GM20431 (cell line): ENCODE data around the gene ARHGAP23.

Experiments
- in situ Hi-C: fragments of 300-500 bp; cut with MseI, MboI; formaldehyde crosslinking; loops from one replicate; pipeline ENCODE4 v1.15.0; 2020; ENCODE audit warnings: low sequenced_read_pairs; ENCODE audit not compliant: unreplicated experiment

The ARHGAP23 gene

GRCh38 chr17:38437313-38437712 is 9.0 kb downstream of the ARHGAP23 start:
- in situ Hi-C loops: loop anchor here (10.0 kb wide), 1 partner anchor 227 kb away; no protein-coding TSS in a partner anchor

DNA sequence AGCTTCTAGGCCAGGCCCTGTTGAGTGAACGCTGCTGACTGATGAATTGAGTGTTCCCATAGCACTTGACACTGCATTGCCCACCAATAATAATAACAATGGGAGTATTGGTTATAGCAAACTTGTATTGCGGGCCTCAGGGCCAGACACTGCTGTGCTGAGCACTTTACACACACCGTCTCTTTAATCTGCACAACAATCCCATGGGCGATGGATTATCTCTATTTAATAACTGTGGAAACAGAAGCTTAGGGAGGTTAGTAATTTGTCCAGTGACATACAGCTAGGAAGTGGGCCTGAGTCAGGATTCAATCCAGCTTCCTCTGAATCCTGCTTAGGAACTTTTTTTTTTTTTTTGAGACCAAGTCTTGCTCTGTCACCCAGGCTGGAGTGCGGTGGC is 11.2 kb downstream of the ARHGAP23 start:
- in situ Hi-C loops: loop anchor here (10.0 kb wide), 1 partner anchor 225 kb away; no protein-coding TSS in a partner anchor

GRCh38 chr17:38440614-38441397 is 12.5 kb downstream of the ARHGAP23 start:
- in situ Hi-C loops: no loop called here

DNA sequence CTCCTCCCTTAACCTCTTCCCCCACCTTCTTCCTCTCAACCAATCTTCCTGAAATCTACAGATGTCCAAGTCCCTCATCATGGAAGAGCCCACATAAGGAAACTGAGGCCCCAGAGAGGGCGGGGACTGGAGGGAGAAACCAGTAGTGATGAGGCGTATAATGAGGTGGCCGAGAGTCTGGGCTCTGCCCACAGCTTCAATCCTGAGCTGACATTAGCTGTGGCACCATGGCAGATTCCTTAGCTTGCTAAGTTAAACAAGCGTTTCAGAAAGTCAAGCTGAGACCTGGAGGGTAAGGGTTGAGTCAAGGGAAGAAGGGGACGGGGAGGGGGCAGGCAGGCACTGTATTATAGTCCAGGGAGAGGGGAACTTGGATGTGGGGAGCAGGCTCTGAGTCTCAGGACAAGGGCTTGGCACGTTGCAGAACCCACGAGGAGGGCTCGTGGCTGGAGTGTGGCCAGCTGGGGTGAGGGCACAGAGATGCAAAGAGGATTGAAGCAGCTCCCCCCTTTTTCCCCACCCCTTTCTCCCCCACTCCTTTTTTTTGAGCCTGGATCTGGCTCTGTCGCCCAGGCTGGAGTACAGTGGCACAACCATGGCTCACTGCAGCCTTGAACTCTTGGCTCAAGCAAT is 13.3 kb downstream of the ARHGAP23 start:
- in situ Hi-C loops: no loop called here

GRCh38 chr17:38442548-38442947 is 14.3 kb downstream of the ARHGAP23 start:
- in situ Hi-C loops: no loop called here

GRCh38 chr17:38443356-38444031 is 15.2 kb downstream of the ARHGAP23 start:
- in situ Hi-C loops: no loop called here

GRCh38 chr17:38444151-38444550 is 15.9 kb downstream of the ARHGAP23 start:
- in situ Hi-C loops: no loop called here

DNA sequence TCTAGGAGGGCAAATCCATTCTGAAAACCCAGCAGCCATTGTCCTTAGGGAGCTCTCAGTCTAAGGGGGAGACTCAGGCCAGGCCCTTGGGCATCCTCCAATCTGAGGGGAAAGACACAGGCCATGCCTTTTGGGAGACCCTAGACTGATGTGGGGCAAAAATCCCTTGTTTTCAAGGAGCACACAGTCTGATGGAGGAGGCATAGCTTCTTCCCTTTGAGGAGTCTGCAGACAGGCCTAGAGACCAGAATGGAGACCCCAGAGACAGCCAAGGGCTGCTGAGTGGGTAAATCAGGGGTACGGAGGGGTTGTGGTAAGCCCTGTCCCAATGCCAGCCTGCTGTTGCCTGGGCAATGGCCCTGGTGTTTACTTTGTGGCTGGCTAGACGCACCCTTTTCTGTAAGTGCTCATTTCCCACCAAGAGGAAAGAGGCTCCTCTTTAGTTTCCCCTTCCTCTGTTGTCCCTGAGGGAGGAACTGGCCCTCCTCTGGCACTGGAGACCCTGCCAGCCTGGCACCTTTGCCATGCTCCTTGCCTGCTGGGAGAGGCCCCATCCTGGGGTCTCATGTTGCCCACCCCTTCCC is 19.3 kb downstream of the ARHGAP23 start:
- in situ Hi-C loops: no loop called here

GRCh38 chr17:38448208-38448771 is 20.0 kb downstream of the ARHGAP23 start:
- in situ Hi-C loops: no loop called here

DNA sequence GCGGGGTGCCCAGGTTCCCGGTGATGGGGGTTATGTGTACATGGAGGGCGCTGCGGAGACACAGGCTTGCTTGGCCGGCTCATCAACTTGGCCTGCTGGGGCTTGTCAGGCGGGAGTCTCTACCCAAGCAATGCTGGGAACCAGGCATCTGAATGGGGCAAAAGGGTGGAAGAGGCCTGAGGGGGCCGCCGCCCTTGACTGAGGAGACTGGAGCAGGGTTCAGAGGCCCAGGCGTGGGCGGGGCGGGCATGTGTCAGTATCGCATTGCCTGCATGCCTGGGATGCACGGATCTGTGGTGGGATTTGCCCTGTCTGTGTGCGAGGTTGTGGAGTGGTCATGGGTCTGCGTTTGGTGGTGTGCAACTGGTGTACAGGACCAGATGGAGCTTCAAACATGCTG is 21.1 kb downstream of the ARHGAP23 start:
- in situ Hi-C loops: no loop called here

DNA sequence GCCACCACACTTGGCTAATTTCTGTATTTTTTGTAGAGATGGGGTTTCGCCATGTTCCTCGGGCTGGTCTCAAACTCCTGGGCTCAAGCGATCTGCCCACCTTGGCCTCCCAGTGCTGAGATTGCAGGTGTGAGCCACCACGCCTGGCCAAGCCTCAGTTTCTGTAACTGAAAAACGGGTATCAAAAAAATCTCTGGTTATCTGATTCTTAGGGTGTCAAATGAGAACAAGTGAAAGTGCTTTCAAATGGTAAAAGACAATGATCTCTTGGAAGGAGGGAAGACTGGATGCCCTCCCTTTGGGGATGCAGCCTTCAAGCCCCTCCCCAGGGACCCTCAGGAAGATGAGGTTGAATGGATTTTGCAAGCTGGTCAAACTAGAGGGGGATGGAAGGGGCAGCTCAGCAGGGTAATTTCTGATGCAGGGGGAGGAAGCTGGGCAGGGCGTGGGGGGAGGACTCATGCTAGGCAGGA is 22.3 kb downstream of the ARHGAP23 start:
- in situ Hi-C loops: no loop called here

GRCh38 chr17:38451030-38451839 is 23.0 kb downstream of the ARHGAP23 start:
- in situ Hi-C loops: no loop called here

GRCh38 chr17:38451840-38452529 is 23.7 kb downstream of the ARHGAP23 start:
- in situ Hi-C loops: no loop called here

GRCh38 chr17:38452719-38453118 is 24.5 kb downstream of the ARHGAP23 start:
- in situ Hi-C loops: no loop called here

GRCh38 chr17:38453951-38454421 is 25.7 kb downstream of the ARHGAP23 start:
- in situ Hi-C loops: no loop called here

GRCh38 chr17:38454532-38454931 is 26.3 kb downstream of the ARHGAP23 start:
- in situ Hi-C loops: no loop called here

DNA sequence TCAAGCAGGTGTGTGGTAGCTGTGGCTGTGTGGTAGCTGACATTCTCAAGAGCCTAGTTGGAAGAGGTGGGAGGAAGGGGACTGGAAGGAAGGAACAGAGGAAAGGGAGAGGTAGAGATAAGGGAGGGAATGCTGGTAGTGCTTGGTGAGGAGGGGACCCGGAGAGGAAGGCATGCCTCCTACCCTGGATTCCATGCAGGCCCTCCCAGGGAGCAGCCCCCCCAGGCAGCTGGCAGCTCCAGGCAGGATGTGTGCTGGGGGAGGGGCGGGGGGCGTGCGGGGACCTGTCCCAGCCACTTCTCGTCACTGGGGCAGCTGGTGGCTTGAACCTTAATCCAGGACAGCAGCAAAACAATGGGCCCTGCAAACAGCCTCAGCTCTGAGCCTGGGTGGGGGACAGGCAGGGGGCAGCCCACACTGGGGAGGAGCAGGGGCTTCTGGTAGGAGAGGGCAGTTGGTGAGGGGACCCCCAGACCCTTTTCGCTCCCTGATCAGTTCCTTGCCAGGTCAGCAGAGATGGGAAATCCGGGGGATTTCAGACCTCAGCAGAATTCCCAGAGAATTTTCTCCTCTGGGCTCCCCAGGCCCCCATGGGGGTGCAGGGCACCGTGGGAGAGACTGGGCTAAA is 27.1 kb downstream of the ARHGAP23 start:
- in situ Hi-C loops: no loop called here
